SW 1271 (cell line): ENCODE measurements around the gene C2CD4D.
"Not testable (repeated sequence)": the region's sequence is repeated elsewhere in the genome, so short reads cannot be mapped to it uniquely, and the experiment has no call there.

Source experiments
- DNase-seq, 2 experiments: peaks; one replicate each; lab custom pipeline; 2025; lab: John Stamatoyannopoulos, UW

Gene C2CD4D

DNA sequence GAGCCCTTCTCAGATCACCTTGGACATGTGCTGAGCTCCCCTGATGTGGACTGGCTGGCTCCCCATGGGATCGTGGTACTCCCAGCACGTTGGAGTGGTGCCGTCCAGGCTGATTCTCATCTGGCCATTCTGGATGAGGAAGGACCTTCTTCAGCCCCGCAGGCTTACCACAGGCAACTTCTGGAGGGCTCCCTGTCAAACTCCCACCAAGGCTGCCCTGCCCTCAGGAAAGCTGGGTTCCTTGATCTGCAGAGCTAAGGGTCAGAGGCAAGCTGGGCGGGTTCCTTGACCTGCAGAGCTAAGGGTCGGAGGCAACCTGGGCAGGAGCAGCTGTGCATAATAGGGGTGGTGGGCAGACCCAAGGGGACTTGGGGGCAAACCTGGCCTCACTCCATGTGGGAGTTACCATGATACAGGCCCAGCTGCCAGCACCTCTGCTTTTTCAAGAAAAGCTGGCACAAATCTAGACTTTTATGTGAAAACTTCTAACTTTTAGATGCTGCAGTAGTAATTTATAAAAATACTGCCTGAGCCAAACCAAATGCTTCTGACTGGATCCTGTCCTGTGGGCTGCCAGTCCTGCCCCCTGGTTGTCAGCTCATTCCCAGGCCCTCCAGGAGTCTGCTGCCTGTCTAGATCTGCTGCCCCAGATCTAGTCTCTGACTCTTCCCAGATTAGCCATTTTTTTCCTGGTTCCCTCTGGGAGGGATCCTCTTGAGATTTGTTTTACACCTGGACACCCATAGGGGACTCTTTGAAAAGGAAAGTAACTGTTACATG lies 19.5 kb upstream of the C2CD4D start:
- DNase-seq, result no peak

DNA sequence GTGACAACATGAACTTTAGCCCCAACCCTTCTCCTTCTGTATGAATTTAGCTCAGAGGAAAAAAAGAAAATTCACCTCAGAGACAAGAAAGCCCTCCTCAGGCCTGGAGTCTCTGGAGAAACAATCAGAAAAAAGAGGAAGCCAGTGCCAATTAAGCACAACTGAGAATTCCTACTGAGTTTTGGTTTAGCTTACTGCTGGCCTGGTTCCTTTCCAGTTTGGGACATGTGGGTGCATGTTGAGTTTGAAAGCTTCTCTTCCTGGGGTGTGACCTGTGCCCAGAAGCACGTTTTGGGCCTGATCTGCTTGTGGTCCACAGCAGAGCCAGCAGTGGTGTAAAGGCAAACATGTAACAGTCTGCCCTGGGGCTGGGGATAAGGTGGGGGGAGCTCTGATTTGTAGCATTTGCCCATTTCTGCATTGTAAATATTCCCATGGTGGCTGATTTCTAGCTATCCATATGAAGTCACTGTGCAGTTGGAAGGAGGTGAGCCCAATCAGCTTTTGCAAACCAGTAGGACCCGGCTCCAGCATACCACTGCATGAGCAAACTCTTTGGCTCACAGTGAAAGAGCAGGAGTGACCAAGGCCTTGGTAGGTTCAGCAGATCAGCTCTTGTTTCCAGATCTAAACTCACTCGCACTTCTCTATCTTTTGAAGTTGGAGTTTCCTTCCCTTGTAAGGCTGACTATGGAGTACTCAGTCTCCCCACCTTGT lies 18.6 kb upstream of the C2CD4D start:
- DNase-seq, result no peak

DNA sequence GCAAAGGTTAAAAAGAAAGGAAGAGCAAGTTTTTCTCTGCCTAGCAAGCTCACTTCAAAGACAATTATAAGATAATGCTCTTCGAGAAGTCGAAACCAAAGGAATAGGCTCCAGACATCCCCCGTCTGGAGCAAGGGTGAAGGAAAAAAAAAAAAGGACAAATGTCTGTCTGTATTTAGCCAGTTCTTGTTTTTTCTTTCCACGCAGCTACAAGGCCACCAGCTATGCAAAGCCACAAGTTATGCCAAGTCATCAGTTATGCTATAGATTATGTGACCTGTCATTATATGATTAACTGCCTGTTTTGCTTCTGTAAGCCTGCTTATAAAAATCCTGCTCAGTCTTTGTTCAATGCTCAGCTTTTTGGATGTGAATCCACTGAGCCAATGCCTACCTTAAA lies 16.3 kb upstream of the C2CD4D start:
- DNase-seq, result no peak

DNA sequence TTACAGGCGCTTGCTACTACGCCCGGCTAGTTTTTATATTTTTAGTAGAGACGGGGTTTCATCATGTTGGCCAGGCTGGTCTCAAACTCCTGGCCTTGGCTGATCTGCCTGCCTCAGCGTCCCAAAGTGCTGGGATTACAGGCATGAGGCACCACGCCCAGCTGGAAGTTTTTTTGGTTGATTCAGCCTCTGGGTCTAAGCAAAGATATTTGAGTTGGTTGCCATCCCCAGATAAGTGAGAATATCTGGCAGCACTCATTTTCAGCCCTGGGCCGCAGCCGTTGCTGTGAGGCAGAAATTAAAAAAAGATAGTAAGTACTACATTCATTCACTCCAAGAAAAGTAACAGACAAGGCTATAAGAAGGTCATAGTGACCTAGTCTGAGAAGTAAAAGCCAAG lies 15.9 kb upstream of the C2CD4D start:
- DNase-seq, result not testable (repeated sequence)

DNA sequence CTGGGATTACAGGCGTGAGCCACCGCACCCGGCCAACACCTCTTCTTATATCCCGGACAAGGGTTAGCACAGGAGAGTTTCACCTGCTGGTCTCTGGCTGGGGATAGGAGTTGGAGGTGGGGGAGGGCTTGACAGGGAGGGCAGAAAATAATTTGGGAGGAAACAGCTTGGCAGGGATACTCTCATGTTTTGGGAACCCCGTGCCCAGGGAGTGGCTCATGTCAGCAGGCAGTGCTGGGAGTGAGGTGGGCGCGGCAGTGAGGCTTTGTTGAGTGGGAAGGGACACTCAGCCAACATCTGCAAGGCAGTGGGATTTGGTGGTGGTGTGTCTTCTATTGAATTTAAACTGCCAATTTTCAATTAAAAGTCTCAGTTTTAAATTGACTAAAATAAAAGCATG lies 15.0 kb upstream of the C2CD4D start:
- no peak for DNase-seq

DNA sequence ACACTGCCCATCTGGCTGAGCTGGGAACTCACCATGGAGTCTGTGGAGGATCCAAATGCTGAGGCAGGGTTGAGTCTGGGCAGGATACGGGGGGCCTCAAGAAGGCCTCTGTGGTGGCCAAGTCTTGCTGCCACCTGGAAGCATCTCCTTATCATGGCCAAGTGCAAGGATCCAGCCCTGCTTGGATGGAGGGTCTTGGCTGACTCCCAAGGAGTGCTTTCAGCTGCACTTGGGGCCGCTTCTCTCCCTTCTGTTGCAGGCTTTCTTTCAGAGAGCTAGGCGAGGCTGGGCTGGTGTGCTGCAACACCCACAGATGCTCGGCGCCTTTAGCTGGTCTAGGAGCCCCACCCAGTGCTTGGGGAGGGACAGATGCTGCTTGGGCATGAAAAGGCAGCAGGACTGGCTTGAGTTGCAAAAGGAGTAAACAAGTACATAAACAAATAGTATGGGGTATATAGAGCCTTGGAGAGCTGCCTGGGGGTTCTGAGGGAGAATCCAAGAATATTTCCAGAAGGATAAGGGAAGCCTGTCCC lies 13.9 kb upstream of the C2CD4D start, which contains the start of gene THEM5:
THEM5 (minus strand) TSS at position 302 of the 533 bp plus-strand sequence; CDS start at position 155, 147 bp downstream.
- no peak for DNase-seq

DNA sequence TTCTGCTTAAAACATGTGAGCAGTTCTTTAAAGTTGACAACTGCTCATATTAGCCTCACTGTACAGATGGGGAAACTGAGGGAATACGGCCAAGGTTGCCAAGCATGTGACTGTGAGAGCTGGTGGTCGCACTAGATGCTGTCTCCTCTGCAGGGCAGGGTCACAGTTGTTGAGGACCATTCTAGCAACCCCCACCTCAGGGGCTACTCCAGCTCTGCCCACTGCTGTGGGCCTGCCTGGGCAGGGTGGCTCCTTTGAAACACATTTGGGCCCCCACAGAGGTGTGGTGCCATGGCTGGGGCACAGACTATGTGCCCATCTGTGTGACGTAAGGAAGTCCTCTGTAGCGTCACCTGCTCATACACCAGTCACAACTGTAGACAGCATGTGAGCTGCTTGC lies 13.1 kb upstream of the C2CD4D start:
- no peak for DNase-seq

DNA sequence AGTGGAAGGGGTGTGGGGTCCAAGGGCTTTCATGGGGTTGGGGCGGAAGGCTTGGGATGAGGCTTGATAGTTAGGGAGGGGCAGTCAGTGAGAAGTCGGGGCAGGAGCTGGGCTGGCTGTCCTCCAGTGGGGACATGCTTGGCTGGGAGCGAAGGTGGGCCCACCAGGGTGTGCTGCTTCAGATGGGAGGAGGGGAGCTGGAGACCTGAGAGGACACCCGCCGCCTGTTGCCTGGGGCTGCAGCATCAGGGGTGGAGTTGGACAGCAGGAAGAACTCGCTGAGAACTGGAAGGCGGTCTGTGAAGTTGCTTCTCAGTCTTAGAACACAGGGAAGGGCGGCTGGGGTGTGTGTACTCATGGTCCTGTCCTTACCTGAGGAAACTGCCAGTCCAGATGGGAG lies 12.3 kb upstream of the C2CD4D start:
- no peak for DNase-seq

DNA sequence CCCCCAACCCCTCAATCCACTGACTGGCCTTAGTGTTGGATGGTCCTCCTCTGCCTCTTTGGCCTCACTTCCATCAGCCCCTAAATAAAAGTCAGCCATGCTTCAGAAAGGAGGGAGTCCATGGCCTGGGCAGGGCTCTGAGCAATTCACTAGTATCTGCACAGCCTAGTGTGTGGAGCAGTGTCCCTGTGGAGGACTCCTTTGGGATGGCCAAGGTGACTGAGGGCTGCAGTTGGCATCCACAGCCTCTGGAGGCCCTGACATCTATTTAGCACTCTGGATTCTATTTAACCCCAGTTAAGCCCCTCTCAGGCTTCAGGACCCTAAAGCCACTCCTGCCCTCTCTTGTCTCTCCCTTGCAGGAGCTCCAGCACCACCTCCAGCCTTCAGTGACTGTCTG lies 10.3 kb upstream of the C2CD4D start:
- DNase-seq, result no peak

DNA sequence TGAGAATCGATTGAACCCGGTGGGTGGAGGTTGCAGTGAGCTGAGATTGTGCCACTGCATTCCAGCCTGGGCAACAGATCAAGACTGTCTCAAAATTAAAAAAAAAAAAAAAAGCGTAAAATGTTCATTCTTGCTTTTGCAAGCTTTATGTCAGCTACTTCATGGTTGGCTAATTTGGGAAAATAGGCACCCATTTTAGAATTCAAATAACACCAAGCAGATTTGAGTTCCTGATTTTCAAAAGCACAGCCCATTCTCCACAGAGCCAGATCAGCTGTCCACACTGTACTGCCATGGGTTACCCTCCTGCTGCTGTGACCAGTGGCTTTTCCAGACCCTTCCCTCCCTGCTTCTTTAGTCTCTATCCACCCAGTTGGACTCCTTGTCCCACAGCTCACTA lies 9.5 kb upstream of the C2CD4D start:
- DNase-seq, result no peak

DNA sequence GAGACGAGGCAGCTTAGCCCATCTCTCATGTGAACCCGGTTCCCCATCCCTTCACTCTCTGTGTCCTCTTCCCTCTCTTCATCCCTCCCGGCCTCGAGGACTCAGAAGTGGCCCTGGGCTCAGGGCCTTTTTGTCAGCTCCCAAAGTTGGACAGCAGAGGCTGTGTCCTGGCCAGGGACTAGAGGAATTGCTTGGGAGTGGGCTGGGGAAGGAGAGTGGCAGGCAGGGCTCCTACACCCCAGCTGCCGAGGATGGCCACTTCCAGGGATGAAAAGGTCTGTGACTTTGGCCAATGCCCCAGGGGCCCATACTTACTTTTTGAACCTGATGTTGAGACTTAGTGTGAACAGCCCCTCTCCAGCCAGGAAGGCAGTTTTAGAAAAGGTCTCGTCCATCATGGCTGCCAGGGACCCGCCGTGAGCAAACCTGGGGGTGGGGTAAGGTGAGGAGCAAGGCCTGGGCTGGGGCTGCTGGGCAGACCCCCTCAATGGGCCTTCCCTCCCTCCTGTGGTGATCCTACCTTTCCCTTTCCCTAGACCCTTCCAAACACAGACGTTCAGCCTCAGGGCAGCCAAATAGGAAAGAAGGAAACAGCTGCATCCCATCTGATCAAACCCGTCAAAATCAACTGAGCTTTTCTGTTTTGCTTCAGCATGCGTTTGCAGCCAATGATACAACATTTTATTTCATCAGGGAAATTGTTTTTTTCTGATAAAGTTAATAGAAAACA lies 8.4 kb upstream of the C2CD4D start:
- no peak for DNase-seq

DNA sequence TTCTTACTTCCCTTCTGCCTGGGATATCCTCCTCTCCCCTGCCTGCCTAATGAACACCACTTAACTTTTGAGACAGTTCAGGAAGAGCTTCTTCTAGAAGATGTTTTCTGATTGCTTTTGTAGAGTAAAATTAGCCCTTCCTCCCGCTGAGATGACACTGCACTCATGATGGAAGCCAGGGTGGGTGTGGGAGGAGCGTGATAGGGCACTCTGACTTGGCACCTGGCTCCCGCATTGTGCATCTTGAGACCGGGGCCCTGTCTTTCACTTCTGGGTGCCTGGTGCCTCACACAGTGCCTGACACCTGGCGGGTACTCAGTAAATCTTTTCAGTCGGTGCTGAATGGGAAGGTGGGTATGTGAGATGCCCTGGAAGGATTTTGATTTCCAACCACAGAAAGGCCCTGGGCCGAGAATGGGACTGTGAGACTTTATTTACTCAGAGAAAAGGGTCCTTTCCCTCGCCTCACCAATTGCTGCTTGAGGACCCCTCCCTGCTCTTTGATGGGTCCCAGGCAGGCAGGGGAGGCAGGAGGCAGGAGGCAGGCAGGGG lies 7.1 kb upstream of the C2CD4D start:
- DNase-seq, result no peak

DNA sequence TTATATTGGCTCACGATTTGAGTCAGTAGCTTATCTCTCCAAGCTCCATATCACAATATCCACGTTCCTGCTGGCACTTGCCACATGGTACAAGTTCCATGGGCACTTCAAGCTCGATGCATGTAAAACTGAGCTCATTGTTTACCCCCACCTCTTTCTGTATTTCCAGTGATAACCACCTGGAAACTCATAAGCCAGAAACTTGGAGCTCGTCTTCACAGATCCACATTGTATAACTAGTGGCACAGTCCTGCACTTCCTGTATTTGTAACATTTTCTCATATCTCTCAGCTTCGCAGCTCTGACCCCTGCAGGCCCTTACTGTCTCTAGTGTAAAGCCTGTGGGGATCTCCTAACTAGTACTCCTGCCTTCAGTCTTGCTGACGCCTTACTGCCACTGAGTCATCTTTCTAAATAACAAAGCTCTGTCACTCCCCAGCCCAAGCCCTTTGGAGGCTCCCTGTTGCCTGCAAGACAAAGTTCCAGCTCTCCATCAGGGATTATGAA lies 6.5 kb upstream of the C2CD4D start:
- no peak for DNase-seq

DNA sequence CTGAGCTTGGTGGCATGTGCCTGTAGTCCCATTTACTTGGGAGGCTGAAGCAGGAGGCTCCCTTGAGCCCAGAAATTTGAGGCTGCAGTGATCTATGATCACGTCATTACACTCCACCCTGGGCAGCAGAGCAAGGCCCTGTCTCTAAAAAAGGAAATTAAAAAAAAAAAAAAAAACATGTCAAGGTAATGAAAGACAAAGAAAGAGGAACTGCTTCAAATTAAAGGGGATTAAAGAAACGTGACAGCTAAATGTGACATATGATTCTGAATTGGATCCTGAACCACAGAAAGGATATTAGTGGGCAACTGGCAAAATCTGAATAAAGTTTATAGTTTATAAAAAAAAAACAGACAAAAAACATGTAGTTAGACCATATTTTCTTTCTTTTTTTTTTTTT lies 3.8 kb upstream of the C2CD4D start:
- DNase-seq, result no peak

DNA sequence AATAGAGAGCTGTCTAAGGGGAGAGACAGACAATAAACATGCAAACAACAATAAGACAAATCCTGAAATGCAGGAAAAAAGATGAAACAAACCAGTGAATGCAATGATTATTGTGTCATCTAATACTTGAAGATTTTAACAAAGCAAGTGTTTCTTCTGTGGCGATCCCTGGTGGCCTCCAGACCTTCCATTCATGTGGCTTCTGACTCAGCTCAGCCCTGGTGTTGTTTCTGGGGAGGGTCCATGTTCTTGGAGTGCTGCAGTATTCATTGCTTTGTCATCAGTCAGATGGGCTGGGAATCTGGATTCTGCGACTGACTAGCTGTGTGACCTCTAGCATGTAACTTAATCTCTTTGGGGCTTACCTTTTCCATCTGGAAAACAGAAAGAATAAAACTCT lies 1.5 kb upstream of the C2CD4D start:
- DNase-seq, result no peak

DNA sequence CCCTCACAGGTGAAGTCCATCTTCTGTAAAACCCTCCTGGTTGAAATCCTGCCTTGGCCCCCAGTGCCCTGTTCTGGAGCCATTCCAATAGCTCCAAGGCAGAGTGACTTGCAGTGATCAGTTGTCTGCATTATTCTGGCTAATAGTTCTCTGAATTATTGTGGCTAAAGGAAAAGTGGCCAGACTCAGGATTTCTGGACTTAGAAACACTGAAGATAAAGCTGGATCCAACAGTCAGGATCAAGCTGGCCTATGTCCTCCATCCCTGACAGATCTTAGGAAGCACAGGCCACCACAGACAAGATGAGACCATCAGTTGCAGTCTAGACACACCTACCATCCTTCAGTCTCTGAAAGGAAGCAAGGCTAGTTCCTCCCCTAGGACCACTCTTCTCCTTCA lies 801 bp upstream of the C2CD4D start:
- DNase-seq, result no peak

DNA sequence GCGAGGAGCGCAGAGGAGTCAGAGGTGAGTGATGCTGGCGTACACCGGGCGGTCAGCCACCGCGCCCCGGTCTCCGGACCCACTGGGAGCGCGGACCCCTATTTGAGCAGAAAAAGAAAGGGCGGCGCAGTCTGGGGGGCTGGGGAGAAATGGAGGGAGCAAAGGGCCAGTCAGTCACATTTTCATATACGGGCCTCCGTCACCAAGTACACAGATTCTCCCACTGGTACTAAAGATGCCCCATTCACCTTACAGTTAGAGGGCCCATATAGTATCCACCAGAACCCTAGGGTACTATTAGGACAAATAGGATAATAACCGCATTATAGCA lies 573 bp downstream of the C2CD4D start:
- DNase-seq, result no peak

DNA sequence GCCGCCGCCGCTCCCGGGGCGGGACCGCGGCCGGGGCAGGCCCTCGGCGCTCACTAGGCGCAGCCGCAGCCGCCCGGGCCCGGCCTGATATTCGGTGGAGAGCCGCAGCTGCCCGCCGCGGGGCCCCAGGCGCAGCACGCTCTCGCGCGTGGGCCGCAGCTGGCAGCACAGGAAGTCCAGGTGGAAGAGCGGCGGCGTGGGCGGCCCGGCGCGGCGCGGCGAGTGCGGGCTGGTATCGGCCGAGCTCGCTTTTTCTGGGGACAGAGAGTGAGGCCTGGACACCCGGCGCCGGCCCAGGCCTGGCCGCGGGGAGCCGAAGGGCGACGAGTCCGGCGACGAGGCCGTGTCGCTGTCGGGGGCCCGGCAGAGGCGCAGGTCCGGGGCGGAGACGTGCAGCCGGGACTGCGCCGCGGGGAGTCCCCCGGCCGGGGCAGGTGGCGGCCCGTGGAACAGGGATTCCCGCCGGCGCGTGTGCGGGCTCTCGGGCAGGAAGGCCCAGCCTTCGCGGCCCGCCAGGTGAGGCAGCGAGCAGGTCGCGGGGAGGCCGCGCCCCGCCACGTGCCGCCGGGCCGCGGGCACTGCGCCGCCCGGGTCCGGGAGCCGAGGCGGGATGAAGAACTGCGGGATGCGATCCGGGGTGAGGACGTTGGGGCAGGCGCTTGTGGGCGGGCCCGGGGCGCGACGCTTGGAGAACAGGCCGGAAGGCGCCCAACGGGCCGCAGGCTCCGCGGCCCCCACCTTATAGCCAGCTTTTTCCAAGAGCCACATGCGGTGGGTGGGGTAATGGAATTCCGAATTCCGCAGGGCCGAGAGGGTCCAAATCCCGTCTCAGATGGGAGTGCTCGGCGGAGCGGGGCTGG lies 1.2 kb downstream of the C2CD4D start:
- no peak for DNase-seq

DNA sequence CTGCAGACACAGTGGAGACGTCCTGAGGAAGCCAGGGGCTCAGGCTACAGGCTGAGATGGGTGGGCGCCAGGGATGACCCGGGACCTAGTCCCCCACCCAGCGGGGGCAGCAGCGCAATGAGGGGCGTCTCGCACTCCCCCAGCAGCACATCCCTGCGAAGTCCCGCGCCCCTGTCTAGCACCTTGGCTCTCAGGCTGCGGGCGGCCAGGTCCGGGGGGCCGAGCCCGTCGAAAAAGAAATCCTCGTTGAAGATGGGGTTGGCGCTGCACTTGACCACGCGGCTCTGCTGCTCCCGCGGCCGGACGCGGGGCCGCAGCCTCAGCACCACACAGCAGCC lies 1.8 kb downstream of the C2CD4D start:
- no peak for DNase-seq

DNA sequence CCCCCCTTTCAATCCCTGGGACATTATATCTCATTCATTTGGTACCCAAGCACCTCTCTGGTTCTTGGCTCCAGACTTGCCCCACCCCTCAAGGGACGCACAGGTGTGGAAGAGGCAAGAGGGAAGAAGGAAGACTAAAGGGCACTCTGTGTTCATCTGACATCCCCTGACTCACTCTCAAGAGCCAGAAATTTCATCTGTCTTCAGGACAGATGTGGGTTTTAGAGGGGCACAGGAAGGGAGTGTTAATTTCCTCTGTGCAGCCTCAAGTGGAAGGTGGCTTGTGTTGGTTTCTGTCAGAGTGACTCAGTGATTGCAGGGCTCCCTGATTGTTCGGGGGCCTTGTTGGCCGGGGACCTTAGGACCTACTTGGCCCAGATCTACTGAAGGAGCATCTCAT lies 2.4 kb downstream of the C2CD4D start:
- no peak for DNase-seq

DNA sequence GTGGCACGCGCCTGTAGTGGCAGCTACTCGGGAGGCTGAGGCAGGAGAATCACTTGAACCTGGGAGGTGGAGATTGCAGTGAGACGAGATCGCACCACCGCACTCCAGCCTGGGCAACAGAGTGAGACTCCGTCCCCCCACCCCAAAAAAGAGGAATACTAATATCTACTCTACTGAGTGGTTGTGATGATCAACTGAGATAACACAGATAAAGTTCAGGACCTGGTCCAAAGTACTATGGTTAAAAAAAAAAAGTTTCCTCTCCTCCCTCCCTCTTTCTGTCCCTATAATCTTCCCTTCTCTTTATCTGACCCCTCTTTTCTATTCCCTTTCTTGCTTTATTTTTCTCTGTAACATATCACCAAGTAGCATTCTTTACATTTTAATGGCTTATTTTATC lies 4.0 kb downstream of the C2CD4D start:
- DNase-seq, result no peak

DNA sequence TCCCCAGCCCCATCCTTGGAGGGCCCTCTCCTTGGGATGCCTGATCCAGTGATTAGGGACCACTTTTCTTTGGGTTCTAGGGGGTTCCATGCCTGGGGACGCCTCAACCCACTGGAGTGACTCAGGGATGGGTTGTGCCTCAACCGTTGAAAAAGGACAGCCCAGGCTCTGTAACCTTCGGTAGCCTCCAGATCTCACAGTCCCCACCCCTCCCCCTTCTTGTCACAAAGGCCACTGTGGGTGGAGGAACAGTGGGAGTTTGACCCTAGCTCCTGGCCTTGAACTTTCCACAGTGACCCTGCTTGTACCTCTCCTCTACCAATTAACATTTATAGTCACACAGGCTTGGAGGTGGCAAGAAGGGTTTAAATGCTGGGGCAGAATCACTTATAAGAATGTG lies 5.4 kb downstream of the C2CD4D start:
- DNase-seq, result no peak
